A204.1 (cell line): ENCODE results near the gene IL23R.
A peak's percentile ranks its signal among the peaks of the same experiment; 100 is the strongest.
"Not testable (repeated sequence)": the region's sequence is repeated elsewhere in the genome, so short reads cannot be mapped to it uniquely, and the experiment has no call there.

ENCODE experiments used
- FAIRE-seq: peaks from 2 replicates; lab custom pipeline; 2012; peaks lifted over from hg19 to GRCh38; lab: Jason Lieb, UNC

The IL23R gene

DNA sequence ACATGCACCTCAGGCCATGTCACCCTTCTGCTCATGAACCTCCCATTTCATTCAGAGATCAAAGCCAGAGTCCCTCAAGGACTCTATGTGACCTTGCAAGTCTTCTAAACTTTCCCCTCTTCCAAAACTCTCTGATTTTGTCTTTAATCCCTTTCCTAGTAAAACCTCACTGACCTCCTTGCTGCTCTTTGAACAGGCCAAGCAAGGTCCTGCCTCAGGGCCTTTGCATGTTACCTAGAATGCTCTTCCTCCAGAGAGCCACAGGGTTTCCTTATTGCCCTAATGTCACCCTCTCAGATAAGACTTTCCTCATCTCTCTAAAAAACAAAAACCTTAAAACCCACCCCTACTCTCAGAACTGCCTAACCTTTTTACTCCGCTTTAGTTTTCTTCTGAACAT is 26.6 kb downstream of the IL23R start:
- FAIRE-seq: no peak

DNA sequence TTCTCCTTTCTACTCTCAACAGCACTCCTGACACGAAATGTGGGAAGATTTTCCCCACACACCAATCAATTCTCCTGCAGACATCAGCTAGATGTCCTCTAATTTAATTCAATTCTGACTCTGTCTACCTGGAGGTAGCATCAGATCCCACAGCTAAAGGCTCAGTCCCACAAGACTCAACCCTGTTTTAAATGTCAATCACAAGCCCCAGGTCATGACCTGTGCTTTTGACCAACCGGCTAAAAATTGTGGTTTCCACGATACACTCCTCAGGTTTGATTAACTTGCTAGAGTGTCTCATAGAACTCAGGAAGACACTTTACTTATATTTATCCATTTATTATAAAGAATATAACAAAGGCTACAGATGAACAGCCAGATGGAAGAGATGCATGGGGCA is 27.4 kb downstream of the IL23R start:
- no peak for FAIRE-seq

DNA sequence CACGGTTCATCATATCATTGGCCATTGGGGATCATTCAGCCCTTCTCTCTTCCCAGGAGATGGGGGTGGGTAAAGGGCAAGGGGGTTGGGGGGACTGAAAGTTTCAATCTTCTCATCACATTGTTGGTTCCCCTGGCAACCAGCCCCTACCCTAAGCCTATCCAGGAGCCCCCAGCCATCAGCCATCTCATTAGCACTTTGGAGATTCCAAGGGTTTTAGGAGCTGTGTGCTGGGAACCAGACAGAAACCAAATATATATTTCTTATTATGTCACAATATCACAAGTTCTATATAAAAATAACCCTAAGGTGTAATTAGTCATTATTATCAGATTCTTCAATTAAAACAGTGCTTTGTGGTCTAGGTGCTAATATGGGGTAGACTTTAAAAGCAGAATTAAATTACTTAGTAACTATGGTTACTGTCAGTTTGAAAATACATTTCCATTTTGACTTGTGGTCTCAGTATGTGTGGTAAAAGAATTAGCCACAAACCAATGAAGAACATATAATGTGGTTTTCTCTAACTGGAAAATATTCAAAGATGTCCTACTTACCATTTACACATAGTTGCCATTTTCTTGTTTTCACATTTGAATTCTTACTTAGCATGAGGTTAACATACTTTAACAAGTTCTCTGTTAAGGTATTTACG is 28.1 kb downstream of the IL23R start:
- no peak for FAIRE-seq

DNA sequence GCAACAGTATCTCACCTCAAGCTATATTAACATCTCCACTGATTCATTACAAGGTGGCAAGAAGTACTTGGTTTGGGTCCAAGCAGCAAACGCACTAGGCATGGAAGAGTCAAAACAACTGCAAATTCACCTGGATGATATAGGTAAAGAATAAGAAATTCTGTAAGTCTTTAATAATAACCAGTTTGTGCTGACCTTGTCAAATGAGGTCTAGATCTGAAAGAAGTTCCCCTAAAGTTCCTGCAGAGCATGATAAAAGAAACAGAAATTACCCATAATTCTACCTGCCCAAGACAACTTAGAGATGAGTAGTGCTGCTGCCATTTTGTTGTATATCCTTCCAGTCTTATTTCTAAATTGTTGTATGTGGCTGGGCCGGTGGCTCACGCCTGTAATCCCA is 34.5 kb downstream of the IL23R start:
- FAIRE-seq: no peak

DNA sequence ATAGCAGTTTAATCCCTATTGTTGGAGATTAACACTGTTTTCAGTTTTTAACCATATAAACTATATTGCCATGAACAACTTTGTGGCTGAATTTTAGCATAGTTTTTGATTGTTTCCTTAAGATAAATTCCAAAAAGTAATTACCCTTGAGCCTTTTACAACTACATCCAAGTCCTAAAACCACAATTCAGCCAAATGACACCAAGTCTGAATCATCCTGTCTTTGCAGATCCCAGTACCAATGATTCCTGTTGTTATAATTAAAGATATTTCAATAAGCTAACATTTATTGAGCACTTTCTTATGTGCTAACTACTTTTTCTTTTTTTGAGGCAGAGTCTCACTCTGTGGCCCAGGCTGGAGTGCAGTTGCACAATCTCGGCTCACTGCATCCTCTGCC is 35.6 kb downstream of the IL23R start:
- FAIRE-seq: no peak

DNA sequence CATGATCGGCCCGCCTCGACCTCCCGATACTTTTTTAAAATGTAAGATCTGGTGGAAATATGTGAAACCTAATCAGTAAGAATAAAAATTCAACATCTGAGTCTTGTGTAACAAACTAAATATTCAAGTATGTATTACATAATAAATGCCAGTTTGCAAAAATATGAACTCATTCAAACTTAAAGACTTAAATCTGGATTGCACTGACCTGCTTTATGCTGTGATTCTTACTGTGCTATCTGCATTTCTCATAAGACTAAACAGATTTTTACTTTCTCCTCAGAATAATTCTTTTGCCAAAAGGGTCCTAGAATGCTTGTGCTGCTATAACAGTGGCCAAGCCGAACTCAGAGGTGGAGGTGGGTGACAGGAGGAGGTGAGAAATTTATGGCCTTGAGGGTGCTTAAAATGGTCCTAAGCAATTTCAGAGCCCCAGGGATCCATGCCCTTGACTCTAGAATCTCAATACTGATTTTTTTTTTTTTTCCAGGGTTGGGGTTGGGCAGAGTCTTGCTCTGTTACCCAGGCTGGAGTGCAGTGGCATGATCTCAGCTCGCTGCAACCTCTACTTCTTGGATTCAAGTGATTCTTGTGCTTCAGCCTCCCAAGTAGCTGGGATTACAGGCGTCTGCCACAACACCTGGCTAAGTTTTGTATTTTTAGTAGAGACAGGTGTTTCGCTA is 38.2 kb downstream of the IL23R start:
- FAIRE-seq: no peak

DNA sequence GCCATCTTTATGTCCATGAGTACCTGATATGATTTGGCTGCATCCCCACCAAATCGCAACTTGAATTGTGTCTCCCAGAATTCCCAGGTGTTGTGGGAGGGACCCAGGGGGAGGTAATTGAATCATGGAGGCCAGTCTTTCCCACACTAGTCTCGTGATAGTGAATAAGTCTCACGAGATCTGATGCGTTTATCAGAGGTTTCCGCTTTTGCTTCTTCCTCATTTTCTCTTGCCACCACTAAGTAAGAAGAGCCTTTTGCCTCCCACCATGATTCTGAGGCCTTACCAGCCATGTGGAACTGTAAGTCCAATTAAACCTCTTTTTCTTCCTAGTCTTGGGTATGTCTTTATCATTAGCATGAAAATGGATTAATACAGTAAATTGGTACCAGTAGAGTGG is 41.1 kb downstream of the IL23R start:
- FAIRE-seq: not testable (repeated sequence)

DNA sequence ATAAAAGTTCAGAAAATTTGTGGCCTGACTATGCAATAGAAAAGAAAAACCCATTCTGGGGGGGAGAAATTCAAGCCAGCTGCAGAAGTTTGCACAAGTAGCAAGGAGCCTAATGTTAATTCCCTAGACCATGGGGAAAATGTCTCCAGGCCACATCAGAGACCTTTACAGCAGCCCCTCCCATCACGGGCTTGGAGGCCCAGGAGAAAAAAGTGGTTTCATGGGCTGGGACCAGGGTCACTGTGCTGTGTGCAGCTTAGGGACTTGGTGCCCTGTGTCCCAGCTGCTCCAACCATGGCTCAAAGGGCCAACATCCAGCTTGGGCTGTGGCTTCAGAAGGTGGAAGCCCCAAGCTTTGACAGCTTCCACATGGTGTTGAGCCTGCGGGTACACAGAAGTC is 42.0 kb downstream of the IL23R start:
- FAIRE-seq: no peak

DNA sequence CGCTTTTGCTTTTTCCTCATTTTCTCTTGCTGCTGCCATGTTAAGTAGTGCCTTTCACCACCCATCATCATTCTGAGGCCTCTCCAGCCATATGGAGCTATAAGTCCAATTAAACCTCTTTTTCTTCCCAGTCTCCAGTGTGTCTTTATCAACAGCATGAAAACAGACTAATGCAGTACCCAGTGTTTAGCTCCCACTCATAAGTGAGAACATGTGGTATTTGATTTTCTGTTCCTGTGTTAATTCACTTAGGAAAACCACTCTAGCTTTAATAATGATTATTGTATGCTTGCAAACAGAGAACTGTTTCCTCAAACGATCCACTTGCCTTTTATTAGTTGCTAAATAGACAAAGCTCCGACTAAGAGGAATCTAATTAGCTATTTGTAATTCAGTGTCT is 43.3 kb downstream of the IL23R start:
- FAIRE-seq: no peak

DNA sequence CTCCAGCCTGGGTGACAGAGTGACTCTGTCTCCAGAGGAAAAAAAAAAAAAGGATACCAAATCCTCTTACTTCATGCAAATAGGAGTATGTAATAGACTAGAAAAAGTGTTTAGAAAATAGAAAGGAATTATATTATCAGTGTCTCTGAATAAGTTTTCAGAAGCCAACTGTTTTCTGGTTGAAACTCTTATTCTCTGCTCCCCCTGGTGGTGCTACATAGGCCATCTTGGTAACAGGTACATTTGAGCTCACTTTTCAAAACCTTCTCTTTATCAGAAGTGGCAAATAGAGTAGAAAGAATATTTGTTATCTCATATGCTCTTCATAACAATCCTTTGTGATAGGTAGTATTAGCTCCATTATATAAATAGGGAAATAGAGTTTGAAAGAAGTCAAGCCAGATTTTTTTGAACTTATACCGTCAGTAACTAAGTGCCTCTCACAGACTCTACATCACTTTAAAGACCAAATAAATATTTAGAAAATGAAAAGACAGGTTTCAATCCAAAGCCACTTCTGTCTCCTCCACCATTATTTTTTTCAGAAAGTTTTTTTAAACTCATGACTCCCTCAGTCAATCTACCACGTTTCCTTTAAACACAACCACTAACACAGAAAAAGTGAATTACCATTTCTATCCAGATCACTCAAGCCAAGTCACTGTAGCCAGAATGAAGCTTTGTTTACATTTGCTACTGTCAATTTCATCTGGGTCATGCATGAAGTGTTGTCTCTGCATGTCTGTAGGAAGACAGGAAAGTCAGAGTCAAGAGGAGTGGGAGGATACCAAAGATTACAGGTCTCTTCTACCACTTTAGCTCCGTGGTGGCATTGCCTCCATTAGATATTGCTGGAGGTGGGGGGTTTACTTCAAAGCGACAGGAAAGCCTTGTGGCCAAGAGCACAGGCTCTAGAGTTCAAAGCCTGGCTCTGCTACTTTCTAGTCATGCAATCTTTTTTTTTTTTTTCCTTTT is 45.6 kb downstream of the IL23R start:
- FAIRE-seq: peak; percentile 96

DNA sequence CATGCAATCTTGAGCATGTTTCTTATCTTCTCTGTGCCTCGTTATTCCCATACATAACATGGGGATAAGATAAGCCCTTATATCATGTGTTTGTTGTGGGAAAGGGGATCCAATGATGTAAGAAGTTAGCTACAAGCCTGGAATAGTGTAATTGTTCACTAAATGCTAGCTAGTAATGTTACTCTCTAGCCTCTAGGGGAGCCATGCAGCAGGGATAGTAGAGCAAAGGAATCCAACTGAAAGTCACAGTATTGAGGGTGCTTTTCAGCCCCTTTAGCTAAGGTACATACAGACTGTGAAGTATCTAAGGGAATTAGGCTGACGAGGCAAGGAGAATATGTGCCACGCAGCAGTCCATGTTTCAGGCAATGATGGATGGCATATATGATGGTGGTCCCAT is 46.9 kb downstream of the IL23R start:
- FAIRE-seq: no peak

DNA sequence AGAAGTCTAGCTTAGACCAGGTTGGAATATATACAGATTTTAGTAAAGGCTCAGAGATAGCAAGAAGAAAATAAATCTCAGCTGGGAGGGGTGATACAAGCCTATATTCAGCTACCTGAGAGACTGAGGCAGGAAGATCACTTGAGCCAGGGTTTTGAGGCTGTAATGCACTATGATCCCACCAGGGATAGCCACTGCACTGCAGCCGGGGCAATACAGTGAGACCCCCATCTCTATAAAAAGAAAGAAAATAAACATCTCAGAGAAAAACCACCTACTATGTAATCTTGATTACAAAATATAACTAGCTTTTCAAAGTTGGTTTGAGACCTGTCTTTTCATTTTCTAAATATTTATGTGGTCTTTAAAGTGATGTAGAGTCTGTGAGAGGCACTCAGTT is 47.7 kb downstream of the IL23R start:
- FAIRE-seq: no peak

DNA sequence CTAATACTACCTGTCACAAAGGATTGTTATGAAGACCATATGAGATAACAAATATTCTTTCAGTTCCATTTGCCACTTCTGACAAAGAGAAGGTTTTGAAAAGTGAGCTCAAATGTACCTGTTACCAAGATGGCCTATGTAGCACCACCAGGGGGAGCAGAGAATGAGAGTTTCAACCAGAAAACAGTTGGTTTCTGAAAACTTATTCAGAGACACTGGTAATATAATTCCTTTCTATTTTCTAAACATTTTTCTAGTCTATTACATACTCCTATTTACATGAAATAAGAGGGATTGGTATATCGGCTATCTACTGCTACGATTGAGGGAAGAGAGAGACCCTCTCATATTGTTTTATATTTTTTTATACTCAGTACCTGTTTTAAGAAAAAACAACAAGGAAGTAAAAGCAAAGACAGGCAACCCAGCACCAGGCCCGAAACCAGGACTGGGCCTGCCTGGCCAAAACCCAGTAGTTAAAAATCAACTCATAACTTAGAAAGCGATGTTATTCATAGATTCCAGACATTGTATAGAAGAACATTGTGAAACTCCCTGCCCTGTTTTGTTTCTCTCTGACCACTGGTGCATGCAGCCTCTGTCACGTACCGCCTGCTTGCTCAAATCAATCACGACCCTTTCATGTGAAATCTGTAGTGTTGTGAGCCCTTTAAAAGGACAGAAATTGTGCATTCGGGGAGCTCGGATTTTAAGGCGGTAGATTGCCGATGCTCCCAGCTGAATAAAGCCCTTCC is 48.3 kb downstream of the IL23R start:
- FAIRE-seq: peak; percentile 90

DNA sequence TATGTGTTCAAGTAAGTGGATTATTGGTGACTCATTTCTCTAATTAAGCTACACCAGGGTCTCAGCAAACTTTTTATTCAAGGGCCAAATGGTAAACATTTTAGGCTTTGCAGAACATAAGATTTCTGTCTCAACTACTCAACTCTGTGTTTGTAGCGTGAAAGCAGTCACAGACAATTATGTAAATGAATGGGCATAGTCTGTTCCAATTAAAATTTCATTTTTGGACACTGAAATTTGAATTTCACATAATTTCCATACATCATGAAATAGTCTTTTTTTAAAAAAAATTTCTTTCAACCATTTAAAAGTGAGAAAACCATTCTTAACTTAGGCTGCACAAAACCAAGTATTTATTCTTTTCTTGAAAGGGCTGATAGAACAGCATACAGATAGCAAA is 50.1 kb downstream of the IL23R start:
- no peak for FAIRE-seq

DNA sequence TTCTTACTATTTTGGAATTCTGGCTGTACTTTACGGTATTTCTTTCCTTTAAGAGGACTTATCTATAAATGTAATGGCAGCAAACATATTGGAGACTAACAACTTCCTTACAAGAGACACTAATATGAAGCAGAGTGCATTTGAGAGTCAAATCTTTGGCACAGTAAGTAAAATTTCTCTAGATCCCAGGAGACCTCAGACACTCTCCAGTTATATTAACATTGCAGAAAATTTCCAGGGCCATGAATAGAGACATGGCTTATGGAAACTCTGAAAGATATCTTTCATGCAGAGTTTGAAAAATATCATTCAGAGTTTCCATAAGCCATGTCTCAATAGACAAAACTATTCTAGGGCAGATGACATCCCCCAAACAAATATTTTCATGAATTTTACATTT is 51.2 kb downstream of the IL23R start:
- FAIRE-seq: no peak

DNA sequence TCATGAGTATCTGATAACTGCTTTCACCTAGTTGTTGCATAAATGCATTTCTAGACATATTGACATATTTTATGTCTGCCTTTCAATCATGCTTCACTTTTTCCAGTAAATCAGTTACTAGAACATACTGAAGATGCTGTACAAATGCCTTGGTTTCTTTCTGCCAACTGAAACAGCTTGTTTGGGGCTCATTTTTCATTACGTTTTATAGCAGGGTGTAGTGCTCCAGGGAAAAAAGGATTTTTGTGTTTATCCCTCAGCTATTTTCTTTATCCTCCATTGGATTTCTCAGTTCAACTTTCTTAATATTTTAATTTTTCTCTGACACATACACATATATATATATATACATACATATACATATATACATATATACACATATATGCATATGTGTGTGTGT is 51.7 kb downstream of the IL23R start:
- no peak for FAIRE-seq

DNA sequence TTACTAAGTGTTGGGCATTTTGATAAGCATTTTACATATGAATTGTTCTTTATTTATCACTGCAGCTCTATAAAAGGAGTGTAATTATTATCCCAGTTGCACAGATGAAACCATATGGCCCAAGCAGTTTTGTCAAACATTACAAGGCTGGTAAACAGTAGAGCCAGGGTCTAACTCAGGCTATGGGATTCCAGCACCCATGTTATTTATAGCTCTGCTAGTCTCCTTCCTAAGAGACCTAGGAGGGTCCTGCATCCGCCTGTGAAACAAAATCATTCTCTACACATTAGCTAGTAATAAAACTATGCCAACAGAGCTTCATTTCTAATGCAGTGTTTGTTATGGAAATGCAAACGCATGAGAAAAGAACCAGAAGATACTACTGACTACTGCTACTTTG is 58.6 kb downstream of the IL23R start:
- FAIRE-seq: no peak

DNA sequence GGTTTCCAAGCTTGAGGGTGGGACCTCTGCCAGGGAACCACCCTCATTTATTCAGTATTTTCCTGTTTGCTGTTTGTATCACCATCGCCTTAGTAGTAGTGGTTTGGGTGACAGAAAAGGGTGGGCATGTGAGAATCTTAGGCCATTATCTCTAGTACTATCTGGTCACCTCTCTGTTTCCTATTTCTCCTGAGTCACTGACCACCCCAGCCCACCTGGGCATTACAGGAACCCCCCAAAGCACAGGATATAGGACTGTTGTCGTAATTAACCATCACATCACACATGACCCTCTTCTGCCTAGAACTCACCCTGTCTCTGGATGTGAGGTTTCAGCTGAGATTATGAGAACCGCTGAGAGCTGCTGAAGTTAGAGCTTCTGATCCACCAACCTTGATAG is 60.4 kb downstream of the IL23R start:
- no peak for FAIRE-seq

DNA sequence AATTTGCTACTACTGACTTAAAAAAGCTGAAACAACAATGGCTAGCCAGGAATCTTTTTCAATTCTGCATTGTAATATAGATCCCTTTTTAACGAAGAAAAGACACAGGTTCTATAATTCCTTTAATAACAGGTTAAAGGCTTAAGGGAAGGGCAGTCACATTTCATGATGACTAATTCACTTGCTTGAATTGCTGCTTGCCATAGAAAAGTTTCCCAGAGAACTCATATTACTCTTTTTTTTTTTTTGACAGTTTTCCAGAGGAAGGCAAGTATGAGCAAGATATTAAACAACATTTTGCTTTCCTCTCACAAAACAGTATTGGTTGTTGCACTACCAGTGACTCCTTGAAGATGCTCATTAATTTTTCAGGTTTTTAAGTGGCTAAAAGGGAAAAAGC is 60.9 kb downstream of the IL23R start:
- FAIRE-seq: no peak

DNA sequence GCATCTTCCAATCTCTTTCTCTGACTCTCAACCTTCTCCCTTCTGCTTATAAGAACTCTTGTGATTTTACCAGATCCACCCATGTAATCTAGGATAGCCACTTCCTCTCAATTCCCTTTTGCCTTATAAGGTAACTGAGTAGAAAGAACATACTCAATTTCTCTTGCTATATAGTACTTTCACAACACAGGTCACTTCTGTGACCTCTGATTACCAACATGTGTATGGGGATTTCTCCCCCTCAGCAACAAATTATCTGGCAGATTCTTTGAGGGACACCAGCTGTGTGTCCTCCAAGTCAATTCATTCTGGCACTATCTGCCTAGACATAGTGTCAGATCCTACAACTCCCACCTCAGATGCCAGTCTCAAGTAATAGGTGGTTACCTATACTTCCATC is 62.5 kb downstream of the IL23R start:
- FAIRE-seq: no peak

DNA sequence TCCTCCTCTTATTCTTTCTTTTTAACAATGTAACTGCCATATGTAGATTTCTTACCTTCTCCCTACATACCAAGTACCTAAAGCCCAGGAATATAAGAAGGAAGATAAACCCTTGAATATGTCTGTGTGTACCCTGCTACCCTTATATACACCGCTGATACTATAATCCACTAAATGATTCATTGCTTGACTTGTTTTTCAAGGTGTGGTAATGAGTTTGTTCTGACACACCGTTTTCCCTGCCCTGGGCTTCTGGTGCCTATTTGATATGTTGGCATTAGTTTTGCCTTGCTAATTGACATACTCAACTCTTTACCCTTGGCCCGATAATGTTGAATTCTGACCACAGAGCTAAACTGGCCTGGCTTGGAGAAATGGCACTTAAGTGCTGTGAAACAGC is 64.3 kb downstream of the IL23R start:
- no peak for FAIRE-seq

DNA sequence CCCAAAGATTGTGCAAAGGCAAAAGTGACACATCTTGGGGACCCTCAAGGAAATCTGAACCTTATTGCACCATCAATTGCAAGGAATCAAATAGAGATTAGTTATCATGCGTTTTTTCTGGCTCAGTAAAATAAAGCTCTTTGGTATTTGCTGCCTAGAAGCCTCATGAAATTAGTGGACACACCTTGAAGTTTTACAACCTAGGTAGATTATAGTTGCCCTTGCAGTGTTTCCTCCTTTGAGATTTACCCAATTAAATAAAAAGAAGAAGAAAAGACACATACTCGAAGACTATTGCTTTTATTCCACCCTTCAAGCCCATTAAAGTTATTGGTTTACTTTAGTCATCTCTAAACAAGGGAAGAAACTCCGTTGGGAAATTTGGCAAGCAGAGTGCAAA is 70.0 kb downstream of the IL23R start:
- no peak for FAIRE-seq

DNA sequence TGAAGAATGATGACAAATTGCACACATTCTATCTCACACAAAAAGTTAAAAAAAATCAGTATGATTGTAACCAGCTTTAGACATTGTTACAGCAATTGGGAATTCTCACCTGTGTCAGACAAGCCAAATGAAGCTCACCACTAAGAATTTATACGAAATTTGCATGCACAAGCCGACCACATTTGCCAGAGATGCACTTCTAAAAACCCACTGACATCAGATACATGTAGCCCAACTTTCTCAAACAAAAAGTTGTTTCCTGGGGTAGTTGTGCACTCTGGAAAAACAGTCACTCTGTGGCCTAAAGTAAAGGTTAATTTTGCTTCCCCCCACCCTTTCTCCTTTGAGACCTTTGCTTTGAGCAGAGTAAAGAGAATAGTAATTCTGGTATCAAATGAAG is 73.5 kb downstream of the IL23R start:
- FAIRE-seq: no peak
